SU-DHL-6 (cell line): Measurements from ENCODE around the gene GMPPA.

Experiments used
- EZH2phosphoT487 ChIP-seq: fragments of 200-600 bp; sonication (generic), shearing (Covaris generic); conservative IDR thresholded peaks from 2 replicates; pipeline ENCODE4 v1.6.1; 2018; ENCODE audit warnings: mild to moderate bottlenecking, antibody characterized with exemption, low read length, moderate library complexity, mixed read lengths
- TF ChIP-seq, protein P1 (sequence below): fragments of 200-600 bp; sonication (generic); IDR thresholded peaks from one replicate; pipeline ENCODE4 v1.5.1; 2017; ENCODE audit warnings: antibody characterized with exemption, mild to moderate bottlenecking, low read length, moderate library complexity; ENCODE audit not compliant: insufficient read depth, poor library complexity, severe bottlenecking

DNA sequence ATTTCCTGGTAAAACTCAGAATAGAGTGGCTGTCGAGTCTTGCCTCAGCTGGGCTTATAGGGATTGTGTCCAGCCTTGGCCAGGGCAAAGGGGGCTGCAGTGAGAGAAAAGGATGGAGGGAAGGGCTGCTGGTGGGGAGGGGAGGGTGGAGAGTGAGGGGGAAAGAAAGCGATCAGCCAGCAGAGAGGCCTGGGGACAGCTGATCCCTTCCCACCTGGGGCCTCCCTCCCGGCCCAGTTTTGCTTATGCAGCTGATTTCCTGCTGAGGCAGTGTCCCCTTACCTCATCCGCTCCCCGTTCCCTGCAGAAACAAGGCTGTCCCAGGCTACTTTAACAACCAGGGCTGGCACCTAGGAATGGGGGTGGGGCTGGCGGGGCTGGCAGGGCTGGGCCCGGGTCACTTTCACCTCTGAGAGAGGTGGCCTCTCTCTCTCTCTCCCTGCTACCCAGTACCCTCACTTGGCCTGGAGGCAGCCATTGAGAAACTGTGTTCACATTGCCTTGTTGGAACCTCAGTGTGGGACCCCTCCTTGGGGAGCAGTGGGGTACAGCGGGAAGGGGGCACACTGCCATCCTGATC lies 12.2 kb upstream of the GMPPA start:
- TF ChIP-seq, protein P1, sequence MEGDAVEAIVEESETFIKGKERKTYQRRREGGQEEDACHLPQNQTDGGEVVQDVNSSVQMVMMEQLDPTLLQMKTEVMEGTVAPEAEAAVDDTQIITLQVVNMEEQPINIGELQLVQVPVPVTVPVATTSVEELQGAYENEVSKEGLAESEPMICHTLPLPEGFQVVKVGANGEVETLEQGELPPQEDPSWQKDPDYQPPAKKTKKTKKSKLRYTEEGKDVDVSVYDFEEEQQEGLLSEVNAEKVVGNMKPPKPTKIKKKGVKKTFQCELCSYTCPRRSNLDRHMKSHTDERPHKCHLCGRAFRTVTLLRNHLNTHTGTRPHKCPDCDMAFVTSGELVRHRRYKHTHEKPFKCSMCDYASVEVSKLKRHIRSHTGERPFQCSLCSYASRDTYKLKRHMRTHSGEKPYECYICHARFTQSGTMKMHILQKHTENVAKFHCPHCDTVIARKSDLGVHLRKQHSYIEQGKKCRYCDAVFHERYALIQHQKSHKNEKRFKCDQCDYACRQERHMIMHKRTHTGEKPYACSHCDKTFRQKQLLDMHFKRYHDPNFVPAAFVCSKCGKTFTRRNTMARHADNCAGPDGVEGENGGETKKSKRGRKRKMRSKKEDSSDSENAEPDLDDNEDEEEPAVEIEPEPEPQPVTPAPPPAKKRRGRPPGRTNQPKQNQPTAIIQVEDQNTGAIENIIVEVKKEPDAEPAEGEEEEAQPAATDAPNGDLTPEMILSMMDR: no peak
- no peak for TF ChIP-seq EZH2phosphoT487
